ENCODE measurements around the gene POLH.

The POLH gene

DNA sequence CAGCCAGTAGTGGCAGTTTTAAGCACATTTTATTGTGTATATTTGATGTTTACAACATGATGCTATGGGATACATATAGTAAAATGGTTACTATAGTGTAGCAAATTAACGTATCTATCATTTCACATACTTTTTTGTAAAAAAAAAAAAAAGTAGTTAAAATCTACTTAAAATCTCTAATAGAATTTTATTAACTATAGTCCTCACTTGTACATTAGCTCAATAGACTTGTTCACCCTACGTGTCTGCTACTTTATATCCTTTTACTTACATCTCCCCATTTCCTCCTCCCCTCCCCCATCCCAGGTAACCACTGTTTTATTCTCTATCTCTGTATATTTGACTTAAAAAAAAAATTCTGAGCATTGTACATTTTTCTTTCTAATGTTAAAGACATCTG lies 30.0 kb downstream of the POLH start:
- DNase-seq (ENCODE audit: low spot score): no peak

DNA sequence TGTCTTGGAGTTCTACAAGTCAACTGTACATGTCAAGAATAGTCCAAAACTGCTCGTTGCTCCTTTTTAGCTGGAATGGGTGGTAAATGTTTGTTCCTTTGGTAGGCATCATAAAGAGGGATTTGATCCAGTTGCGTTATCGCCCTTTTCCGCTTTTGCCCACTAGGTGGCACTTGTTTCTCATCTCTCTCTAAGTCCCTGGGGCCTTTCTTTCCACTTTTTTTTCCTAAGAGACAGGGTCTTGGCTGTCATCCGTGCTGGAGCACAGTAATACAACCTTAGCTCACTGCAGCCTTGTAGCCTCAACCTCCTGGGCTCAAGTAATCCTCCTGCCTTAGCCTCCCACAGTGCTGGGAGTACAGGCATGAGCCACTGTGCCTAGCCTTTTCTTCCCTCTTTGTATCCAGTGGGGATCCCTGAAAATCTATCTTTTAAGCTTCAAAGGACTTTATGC lies 32.4 kb downstream of the POLH start:
- peak; percentile 60 for DNase-seq (ENCODE audit: low spot score)

DNA sequence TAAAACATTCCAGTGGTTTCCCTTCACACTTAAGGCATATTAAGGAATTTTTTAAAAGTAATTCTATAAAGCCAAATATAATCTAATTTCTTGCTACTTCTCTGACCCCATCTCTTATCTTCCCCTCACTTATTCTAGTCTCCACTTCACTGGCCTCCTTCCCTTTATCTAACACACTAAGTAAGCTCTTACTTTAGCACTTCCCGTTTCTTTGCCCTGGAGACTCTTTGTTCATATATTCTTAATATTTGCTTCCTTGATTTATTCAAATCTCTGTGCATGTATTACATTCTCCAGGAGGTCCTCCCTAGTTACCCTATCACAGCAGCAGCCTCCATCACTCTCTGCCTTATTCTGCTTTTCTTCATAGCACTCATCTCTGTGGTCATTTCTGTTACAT lies 32.8 kb downstream of the POLH start:
- DNase-seq (ENCODE audit: low spot score): no peak

- no peak for DNase-seq (ENCODE audit: low spot score)
Observed at GRCh38 chr6:43609402-43609801, 33.4 kb downstream of the POLH start.

- DNase-seq (ENCODE audit: low spot score): no peak
Observed at GRCh38 chr6:43610431-43610830, 34.4 kb downstream of the POLH start.

DNA sequence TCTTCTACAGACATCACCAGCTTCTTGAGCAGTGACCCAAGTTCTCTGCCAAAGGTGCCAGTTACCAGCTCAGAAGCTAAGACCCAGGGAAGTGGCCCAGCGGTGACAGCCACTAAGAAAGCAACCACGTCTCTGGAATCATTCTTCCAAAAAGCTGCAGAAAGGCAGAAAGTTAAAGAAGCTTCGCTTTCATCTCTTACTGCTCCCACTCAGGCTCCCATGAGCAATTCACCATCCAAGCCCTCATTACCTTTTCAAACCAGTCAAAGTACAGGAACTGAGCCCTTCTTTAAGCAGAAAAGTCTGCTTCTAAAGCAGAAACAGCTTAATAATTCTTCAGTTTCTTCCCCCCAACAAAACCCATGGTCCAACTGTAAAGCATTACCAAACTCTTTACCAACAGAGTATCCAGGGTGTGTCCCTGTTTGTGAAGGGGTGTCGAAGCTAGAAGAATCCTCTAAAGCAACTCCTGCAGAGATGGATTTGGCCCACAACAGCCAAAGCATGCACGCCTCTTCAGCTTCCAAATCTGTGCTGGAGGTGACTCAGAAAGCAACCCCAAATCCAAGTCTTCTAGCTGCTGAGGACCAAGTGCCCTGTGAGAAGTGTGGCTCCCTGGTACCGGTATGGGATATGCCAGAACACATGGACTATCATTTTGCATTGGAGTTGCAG lies 37.9 kb downstream of the POLH start:
- DNase-seq (ENCODE audit: low spot score): no peak

DNA sequence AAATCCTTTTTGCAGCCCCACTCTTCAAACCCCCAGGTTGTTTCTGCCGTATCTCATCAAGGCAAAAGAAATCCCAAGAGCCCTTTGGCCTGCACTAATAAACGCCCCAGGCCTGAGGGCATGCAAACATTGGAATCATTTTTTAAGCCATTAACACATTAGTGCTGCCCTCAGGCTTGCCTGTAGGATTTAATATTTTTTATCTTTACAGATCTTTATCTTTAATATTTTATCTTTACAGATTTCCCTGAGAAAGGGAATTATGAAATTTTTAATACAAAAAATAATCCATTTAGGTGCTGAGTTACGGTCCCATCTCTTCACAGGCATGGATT lies 38.4 kb downstream of the POLH start:
- no peak for DNase-seq (ENCODE audit: low spot score)

DNA sequence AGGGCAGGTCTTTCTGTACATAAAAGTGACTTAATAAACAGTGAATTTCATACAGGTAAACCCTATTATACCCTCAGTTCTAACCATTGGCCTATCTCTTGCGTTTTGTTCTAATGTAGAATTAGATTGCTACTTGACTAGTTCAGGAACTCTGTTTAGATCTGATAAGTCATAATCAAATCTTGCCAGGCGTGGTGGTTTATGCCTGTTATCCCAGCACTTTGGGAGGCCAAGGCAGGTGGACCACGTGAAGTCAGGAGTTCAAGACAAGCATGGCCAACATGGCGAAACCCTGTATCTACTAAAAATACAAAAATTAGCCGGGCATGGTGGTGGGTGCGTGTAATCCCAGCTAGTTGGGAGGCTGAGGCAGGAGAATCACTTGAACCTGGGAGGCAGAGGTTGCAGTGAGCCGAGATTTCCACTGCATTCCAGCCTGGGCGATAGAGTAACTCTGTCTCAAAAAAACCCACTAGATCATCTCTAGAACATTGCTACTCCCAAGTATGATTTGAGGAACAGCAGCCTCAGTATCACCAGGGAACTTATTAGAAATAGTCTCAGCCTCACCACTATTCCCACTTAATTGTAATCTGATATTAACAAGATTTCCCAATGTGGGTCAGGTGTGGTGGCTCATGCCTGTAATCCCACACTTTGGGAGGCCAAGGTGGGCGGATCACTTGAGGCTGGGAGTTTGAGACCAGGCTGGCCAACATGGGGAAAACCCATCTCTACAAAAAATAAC lies 40.9 kb downstream of the POLH start:
- DNase-seq (ENCODE audit: low spot score): no peak

DNA sequence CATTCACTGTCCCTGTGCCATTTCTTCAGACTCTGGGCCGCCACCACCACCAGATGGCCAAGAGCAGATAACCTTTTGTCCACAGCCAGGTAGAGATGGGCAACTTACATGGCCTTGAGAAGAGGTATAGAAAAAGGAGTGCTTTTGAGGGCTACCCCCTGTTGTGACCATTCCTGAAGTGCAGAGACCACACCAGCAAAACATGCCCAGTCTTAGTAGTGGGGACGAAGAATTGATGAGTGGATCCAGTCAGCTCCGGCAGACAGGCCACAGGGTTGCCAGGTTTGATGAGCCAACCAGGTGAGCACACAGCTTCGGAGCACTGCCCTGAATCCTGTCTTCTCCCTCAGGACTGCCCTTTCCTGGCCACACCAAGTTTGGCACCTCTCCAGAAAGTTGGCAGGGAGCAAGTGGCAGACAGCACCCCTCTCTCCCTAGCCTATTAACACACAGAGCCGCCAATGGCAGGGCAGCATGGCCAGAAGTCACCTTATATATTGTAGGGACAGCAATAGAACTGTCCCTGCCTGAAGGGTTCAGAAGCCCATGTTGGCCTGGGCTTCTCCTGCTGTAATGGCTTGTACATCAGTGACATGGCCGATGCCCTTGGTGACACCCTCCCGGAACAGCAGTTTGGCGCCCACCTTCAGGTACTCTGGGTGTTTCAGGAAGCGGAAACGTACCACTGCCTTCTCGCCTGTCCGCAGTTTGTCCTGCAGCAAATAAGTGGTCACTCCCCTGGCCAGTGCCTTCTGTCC lies 45.3 kb downstream of the POLH start:
- no peak for DNase-seq (ENCODE audit: low spot score)

DNA sequence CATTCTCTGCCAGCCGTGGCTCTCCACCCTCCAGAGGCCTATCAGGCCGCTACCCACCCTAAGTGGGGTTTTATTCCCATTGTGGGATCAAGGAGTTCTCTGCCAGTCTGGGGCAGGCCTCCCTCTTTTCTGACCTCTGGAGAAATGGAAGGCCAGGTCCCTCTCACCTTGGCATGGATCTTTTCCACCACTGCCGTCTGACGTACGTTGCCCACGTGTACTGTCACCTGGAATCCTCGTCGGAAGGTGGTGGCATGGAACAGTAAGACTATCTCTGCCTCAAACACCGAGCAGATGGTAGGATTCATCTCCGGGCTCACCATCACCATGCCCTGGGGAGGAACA lies 45.8 kb downstream of the POLH start:
- DNase-seq (ENCODE audit: low spot score): no peak

GRCh38 chr6:43622541-43622940 lies 46.6 kb downstream of the POLH start:
- no peak for DNase-seq (ENCODE audit: low spot score)

GRCh38 chr6:43623880-43624785 lies 48.1 kb downstream of the POLH start:
- no peak for DNase-seq (ENCODE audit: low spot score)

- no peak for DNase-seq (ENCODE audit: low spot score)
Observed at GRCh38 chr6:43624786-43625288, 48.9 kb downstream of the POLH start.

DNA sequence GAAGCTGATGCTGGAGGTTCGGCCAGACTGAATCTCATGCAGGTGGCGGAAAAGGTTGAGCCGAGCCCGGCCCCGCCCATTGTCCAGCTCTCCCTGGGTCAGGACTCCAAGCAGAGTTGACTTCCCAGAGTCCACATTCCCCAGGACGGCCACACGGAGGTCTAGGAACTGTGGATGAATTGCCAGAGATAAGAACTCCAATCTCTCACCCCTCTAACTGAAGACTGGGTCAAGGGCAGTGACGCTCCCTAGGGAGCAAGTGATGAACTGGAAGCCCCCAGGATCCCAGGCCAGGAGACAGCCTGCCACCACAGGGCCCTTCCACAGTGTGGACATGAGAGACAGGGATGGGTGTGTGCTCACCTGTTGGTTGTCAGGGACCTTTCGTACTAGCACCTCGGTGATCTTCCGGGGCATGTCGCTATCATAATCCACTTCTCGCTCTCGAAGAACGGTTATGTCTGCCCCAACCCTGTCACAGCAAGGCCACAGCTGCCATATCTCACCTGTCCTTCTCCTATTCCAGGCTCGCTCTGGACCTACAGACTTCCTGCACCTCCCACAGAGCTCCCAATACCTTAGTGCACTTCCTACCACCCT lies 49.5 kb downstream of the POLH start:
- no peak for DNase-seq (ENCODE audit: low spot score)

GRCh38 chr6:43627008-43627825 lies 51.2 kb downstream of the POLH start:
- no peak for DNase-seq (ENCODE audit: low spot score)

DNA sequence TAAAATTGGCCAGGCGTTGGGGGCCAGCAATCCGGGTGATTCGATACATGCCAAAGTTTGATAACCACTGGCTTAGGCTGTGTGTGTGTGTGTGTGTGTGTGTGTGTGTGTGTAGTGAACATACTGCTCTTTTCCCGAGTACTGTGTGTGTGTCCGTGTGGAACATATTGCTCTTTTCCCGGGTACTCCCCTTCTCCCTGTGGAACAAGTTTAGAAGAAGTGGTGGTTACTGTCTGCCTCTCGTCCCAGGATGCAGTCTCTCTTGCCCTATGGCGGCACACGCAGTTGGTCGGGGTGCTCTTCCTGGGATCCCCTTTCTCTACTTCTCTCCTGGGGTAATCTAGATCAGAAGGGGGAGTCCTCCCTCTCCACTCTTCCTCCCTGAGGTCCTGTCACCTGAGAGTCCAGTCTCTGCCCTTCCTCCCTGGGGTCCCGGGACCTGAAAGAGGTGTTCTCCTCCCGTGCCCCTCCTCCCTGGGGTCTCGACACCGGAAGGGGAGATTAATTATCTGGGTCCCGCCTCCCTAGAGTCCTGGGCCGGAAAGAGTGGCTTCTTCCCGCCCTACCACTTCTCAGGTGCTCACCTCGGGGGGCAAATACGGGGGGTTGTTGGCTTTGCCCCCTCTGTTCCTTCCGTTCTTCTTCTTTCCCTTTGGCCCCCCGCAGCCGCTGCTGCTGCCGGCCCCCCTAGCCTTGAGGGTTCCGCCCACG lies 52.6 kb downstream of the POLH start:
- DNase-seq (ENCODE audit: low spot score): peak; percentile 49

GRCh38 chr6:43629104-43629504 lies 53.1 kb downstream of the POLH start, which contains the start of gene GTPBP2:
TSS of gene GTPBP2 (minus strand) at chr6:43629264. CDS start at chr6:43629162, 102 bp downstream.
- DNase-seq (ENCODE audit: low spot score): peak; percentile 96

DNA sequence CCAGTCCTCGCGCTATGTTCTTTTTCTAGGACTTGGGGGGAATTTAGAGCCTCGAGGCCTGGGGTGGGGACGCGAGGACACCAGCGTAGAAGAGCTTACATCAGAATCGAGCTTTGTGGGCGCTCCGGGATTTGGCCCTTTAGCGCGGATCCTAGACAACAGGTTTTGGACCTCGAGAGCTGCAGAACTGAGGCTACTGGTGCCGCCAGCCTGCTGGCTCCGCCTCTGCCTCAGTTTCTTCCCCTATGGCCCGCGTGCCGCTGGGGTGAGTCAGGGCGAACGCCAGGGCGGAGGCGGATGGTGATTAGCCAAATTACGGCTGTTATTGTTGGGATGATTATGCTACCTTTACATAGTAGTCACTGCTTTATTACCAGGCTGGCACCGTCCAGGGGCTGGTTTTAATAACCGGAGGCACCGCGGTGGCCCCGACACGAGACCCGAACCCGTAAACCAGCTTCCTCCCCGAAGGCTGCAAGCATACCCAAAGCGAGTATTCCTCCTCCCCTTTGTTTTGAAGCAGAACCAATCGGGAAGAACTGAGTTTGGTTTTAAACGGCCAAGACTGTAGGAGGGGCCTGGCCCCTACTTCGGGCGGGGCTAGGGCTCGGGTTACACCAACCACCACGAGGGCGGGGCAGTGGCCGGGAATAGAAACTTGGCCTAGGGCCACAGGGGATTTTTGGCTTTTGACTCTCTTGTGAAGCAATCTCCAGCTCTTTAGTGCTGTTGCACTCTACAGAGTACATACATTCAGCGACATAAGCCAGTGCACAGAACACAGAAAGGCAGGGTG lies 53.7 kb downstream of the POLH start:
- DNase-seq (ENCODE audit: low spot score): peak; percentile 94
